GM19438 (cell line): ENCODE results near the gene ZNF621.

Experiments
- ATAC-seq: cut with Tn5 transposase; IDR thresholded peaks from one replicate; pipeline ENCODE4 v1.9.1; 2021; ENCODE audit warnings: low read depth; ENCODE audit not compliant: unreplicated experiment

Gene ZNF621

DNA sequence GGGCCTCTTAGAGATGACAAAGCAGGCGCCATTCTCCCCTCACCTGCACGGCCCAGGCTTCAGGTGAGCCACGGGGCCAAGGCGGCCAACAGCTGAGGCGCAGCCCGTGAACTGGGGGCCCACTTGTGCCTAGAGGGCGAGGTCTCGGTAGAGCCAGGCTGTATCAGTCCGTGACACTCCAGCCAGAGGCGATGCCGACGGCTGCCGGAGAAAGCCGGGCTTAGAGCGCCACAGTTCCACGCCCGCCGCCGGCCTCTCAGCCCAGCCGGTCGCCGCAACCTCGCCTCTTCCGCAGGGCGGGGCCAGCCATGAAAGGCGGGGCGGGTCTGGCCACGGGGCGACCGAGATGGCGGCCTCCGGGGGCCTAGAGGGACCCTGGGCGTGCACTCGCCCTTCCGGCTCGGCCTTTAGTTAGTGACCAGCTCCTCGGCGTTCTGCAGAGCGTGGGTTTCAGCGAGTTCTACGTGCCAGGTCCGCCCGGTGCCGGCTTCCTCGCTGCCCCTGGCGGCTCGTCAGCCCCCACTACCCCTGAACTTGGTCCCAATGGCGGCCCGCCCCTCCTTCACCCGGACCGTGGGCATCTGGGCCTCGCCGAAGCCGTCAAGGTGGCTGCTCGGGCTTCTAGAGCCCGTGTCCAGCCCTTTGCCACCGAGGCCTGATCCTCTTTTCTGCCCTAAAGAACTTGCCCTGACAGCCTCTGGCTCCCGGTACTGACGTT lies at the start of gene ZNF621:
Gene ZNF621, plus strand, starts transcription at position 393 of the 718 bp plus-strand sequence. CDS start 881 bp downstream, outside the sequence.
- peak; percentile 98 for ATAC-seq

DNA sequence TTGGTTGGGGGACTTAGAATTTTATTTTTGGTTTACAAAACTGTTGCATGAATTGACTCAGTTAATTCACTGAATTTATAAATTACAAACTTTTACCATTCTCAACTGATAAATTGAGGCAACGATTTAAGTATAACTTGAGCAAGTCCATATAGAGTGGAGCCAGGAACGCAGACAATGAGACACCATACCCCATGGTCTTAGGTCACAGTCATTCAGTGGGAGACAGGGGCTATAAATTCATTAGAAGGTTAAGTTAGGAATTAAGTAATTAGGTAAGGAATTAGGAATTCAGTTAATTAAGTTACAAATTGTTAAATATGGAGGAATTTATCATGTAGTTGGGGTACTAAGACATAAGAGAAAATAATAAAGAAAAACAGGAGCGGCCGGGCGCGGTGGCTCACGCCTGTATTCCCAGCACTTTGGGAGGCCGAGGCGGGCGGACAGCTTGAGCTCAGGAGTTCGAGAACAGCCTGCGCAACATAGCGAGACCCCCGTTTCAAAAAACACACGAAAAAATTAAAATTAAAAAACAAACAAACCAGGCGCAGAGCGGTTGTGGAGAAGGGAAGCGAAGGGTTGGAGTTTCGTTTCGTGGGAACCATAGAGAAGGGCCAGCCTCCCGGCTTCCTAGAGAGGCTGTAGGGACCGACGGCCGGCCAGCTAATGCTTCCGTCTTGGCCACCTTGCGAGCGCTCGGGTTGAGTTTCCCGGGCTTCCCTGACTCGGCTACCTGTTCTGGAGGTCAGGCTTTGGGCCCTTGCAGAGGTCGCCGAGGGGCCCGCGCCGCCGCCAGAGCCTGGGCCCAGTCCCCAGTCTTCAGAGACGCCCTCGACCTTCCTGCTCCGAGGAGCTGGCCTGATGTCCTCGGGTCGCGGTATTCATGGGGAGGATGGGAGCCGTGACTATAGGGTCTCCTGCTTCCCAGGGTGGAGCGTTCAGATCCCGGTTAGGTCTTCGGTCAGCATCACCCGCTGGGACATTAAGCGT lies 48.0 kb upstream of the ZNF621 start, which contains the start of gene ZNF619:
Gene ZNF619, plus strand, starts transcription at position 645 of the 993 bp plus-strand sequence. CDS start 858 bp downstream, outside the sequence.
- peak; percentile 86 for ATAC-seq

DNA sequence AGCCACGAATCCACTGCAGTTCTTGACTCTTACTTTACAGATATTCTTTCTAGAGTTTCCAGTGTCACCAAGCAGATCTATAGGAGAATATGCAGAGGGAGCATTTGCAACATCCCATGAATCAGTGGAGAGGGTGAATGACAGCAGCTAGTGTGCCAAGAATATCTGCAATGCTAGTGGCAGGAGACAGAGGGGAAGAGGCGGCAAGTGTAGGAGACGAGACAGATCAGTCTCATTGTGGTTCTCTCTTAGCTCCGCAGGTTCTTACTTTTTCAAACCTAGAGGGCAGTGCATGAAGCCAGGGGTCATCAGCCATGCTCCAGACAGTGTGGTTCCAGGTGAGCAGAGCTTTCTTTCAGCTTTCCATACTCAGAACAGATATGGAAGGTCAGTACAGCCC lies 47.1 kb upstream of the ZNF621 start:
- no peak for ATAC-seq

DNA sequence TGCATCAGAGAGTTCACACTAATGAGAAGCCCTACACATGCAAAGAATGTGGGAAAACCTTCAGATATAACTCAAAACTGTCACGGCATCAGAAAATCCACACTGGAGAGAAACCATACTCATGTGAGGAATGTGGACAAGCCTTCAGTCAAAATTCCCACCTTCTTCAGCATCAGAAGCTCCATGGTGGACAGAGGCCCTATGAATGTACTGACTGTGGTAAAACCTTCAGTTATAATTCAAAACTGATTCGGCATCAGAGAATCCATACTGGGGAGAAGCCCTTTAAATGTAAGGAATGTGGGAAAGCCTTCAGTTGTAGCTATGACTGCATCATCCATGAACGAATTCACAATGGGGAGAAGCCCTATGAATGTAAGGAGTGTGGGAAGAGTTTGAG lies 37.6 kb upstream of the ZNF621 start:
- no peak for ATAC-seq

DNA sequence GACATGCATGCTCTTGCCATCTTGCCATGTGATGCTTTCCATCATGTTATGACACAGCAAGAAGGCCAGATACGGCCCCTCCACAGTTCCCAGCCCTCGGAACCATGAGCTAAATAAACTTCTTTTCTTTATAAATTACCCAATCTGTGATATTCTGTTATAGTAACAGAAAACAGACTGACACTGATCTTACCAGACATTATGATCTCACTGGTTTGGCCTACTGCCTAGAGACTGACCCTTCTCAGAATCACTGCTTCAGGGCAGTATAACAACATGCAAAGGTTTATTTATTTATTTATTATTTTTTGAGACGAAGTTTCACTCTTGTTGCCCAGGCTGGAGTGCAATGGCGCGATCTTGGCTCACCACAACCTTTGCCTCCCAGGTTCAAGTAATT lies 33.8 kb upstream of the ZNF621 start:
- ATAC-seq = no peak

DNA sequence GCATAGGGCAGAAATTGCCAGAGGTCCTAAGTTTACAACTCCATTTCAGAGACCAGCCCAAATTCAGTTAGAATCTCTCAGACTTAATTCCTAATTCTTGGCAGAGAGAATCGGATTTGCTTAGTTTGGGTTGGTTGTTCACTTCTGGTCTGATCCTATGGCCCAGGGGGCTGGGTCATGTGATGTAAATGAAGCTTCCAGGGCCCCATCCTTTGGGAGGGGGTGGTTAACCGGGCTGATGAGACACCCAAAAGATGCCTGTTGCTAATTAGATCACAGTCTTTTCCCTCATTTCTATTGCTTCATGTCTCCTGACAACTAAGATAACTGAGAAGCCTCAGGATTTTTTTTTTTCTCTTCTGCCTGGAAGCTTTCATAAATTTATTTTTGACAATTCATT lies 30.1 kb upstream of the ZNF621 start:
- no peak for ATAC-seq

DNA sequence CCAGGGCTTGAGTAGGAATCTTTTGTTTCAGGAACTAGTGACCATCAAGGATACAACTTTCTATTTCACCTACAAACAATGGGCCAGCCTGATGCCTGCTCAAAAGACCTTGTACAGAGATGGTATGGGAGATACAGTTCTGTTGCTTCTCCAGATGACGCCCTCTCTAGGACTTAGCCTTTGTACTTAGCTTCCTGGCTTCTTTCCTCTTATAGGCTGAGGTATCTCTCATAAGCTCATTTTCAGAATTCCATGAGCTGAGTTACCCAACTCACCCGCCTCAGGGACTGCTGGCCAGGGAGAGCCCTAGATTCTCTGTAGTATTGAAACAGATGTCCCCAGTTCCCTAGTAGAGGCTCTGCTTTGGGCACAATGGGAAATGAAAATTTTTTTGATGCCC lies 27.5 kb upstream of the ZNF621 start:
- ATAC-seq = no peak

DNA sequence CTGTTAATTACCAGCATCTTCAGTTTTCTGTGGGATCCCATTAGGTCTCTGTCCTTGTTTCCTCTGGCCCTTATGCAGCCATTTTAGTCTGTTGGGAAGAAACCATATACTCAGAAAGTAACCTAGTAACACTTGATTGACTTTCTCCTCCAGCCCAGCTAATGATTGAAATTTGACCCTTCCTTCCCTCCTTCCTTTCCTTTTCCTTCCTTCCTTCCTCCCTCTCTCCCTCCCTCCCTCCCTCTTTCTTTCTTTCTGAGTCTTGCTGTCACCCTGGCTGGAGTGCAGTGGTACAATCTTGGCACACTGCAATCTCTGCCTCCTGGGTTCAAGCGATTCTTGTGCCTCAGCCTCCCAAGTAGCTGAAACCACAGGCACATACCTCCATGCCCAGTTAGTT lies 24.8 kb upstream of the ZNF621 start:
- ATAC-seq = no peak

DNA sequence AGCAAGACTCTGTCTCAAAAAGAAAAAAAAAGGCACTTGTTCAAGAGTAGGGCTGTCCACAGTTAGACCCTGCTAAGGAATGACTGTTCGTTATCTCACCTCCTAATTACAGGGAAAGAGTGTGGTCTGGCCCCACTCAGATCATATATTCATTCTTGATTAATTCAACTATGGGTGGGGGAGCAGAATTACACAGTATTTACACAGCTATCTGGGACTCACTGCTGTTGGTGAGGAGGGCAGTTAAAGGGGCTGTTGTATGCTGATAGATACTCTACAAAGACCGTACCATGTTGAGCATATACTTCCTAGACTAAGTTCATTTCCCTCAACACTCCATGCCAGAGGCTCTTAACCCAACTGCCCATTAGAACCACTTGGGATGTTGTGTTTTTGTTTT lies 22.7 kb upstream of the ZNF621 start:
- ATAC-seq = no peak

DNA sequence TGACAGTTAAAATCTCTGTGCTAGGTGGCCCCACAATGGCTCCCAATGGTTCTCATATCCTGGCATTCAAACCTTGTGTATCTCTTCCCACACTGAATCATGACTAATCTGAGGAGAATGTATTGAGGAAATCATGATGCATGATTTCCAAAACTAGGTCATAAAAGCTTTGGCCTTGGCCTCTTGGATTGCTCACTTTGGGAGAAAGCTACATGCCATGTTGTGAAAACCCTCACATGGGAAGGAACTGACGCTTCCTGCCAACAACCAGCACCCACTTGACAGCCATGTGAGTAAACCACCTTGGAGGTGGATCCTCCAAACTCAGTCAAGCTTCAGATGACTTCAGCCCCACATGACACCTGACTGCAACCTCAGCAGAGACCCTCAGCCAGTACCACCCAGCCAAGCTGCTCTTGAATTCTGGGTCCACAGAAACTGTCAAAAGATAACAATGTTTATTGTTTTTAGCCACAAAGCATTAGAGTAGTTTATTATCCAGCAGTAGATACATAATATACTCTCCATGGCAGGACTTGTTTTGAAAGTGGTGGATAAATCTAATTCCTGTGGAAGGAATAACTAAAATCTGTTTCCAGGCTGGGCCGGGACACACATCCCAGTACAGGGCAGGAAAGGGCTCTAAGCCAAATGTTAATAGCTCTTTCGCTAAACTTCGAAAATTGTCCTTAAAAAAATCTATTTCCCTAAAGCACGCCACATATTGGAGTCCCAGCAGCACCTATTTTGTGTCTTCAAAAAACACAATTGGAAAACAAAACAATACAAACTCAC lies 19.9 kb upstream of the ZNF621 start:
- no peak for ATAC-seq

DNA sequence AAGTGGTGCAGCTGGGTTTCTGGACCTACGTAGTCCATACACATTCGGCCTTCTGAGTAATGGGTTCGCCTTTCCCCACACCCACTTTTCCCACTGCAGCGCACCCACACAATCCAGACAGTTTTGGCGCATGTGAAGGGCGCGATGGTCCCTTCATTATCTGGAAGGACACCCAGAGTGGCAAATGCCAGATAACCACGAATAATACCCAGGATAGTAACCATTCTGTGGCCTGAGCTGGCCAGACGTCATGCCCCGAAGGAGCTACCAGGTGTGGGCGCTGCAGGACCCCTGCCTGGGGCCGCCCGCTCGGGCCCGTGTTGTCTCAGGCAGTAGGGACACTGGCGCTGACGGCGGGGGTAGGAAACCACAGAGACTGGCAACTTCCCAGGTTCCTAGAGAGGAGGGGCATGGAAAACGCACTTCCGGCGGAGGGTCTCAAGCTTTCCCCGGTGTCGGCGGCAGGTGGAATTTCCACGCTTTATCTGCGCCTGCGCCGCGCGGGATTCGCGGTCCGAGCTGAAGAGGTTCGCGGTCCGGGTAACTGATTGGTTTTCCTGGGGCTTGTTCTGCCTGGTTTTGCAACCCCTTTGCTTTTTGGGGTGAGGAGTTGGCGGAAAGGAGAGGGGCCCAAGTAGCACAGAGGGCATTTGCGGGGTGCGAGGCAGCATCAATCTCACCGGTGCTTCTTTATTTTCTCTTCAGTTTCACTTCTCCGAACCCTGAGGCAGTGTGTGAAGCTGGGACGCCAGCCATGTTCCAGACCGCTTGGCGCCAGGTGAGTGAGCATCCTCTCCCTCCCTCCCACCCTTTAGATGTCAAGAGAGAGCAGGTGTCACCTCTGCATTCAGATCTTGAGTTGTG lies 18.9 kb upstream of the ZNF621 start, which contains the start of gene ZNF620:
Gene ZNF620, plus strand, starts transcription at position 441 of the 864 bp plus-strand sequence. Its CDS starts 314 bp downstream, at position 755.
- ATAC-seq = peak; percentile 87

DNA sequence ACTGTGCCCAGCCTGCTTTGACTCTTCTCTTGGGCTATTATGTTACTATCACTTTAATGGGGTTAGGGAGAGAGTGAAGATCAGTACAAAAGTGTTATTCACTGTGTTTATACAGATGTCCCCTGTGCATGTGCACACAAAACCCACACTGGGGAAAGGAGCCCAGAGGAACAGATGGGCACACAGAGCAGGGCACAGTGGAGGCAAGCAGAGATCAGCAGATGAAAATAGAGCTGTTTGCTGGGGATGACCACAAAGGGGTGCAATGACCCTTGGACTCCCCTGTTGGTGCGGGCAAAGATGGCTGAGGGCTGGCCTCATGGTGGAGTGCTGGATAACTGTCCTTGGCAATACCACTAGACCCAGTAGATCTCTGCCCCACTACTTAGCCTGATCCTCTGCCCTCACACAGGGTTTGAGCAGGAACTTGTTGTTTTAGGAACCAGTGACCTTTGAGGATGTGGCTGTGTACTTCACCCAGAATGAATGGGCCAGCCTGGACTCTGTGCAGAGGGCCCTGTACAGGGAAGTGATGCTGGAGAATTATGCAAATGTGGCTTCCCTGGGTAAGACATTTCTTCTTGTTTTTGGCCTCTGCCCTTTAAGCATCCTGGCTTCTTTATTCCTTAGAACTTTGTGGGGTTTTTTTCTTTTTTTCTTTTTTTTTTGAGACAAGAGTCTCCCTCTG lies 13.6 kb upstream of the ZNF621 start:
- ATAC-seq = no peak

DNA sequence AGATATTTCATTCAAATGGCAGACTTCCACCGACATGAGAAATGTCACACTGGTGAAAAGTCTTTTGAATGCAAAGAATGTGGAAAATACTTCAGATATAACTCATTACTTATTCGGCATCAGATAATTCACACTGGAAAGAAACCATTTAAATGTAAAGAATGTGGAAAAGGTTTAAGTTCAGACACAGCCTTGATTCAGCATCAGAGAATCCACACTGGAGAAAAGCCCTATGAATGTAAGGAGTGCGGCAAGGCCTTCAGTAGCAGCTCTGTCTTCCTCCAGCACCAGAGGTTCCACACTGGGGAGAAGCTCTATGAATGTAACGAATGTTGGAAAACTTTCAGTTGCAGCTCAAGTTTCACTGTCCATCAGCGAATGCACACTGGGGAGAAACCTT lies 8.6 kb upstream of the ZNF621 start:
- no peak for ATAC-seq

DNA sequence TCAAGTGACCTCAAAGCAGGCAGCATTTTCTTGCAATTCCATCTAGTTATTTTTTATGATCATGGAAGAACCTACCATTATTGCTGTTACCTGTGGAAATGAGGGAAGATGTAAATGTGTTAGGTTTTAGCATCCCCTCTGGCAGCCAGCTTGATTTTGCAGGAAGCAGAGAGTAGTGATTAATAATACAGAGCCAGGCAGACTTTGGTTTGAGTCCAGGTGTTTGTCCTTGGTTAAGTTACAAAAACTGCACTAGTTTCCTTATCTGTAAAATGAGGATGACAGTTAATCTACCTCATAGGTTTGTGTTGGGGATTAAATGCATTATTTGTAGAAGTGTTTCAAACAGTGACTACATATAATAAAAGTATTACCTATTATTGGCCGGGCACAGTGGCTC lies 6.7 kb upstream of the ZNF621 start:
- no peak for ATAC-seq

DNA sequence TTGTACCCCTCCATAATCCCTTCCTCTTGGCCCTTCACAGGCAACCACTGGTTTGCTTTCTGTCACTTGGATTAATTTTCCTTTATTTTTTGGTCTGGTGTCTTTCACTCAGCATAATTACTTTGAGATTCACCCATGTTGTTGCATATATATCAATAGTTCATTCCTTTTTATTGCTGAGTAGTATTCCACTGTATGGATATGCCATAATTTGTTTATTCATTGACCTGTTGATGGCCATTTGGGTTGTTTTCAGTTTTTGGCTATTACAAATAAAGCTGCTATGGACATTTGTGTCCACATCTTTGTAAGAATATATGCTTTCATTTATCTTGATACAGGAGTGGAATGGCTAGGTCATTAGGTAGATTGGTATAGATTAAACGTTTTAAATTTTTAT lies 5.9 kb upstream of the ZNF621 start:
- no peak for ATAC-seq

DNA sequence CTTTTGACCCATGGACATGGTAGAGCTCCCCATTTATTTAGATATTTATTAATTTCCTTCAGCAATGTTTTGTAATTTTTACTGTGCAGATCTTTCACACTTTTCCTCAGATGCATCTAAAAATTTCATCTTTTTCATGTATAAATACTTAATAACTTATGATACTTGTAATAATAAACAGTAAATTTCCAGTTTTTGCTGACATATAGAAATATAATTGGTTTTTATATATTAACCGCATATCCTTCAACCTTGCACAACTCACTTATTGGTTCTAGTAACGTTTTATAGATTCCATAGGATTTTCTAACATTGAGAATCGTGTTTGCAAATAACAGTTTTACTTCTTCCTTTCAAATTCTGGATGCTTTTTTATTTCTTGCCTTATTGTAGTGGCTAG lies 3.5 kb upstream of the ZNF621 start:
- no peak for ATAC-seq

DNA sequence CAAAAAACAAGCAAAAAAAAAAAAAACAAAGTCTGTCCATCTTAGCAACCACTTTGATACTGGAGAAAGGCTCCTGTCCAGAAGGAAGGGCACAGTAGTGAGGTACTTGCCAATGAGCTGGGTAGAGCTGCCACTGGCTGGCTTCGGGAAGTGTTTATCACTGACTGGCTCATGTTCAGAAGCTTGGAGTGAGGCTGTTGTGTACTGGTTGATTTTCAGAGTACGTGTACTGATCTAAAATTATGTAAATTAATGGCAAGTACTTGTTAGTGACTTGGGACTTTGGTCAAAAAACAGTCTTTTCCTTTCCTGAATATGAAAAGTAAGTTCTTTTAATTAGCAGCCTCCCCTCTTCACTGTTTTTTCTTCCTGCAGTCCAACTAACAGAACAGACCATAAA lies 979 bp upstream of the ZNF621 start:
- no peak for ATAC-seq

DNA sequence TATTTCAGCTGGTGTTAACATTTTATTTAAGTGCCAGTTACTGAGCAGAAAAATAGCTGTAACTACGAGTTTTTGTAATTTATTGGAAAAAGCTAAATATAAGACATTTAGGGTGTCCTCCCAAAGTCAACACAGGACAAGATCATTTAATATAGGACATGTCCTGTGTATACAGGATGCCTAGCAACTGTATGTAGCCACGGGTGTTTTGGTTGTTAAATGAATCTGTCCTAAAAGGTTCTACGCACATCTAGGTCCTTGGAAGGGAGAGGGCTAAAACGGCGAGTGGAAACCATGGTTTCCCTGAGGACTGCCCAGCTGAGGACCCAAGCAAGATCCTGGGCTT lies 565 bp upstream of the ZNF621 start:
- ATAC-seq = peak; percentile 19

DNA sequence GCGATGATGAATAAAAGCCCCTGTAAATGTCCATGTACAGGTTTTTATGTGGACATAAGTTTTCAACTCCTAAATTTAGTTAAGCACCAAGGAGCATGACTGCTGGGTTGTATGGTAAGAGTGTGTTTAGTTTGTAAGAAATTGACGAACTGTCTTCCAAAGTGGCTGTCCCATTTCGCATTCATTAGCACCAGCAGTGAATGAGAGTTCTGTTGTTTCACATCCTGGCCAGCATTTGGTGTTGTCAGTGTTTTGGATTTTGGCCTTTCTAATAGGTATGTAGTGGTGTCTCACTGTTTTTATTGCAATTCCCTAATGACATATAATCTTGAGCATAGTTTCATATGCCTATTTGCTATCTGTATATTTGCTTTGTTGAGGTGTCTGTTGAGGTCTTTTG lies 3.7 kb downstream of the ZNF621 start:
- no peak for ATAC-seq
